ENCODE data around the gene DCAF17.
"Not testable (repeated sequence)": the region's sequence is repeated elsewhere in the genome, so short reads cannot be mapped to it uniquely, and the experiment has no call there.

DCAF17 gene

DNA sequence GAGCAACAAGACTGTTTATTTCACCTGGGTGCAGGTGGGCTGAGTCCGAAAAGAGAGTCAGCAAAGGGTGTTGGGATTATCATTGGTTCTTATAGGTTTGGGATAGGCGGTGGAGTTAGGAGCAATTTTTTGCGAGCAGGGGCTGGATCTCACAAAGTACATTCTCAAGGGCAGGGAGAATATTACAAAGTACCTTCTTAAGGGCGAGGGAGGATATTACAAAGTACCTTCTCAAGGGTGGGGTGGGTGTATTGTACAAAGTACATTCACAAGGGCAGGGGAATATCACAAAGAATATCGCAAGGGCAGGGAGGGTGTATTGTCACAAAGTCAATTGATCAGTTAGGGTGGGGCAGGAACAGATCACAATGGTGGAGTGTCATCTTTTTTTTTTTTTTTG, 63.6 kb downstream of the DCAF17 start:
- not testable (repeated sequence) for H3K27ac Mint-ChIP-seq, H3K4me3 Mint-ChIP-seq
- H3K36me3 Mint-ChIP-seq = peaks cover 10% of the 10 kb centered on the region

DNA sequence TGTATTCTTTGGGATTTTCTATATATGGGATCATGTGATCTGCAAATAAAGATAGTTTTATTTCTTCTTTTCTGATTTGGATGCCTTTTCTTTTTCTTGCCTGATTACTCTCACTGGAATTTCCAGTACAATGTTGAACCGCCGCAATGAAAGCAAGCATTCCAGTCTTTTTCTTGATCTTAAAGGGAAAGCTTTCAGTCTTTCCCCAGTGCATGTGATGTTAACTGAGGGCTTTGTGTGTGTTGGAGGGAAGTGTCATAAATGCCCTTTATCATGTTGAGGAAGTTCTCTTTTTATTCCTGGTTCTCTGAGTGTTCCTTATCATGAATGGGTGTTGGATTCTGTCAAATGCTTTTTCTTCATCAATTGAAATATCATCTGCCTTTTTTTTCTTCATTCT, 71.3 kb downstream of the DCAF17 start:
- H3K4me1 Mint-ChIP-seq (ENCODE audit: low read depth) = no peaks in the 10 kb centered on the region
- peaks cover 10% of the 10 kb centered on the region for H3K36me3 Mint-ChIP-seq
- peaks cover 4% of the 10 kb centered on the region for H3K9me3 Mint-ChIP-seq (ENCODE audit: low read depth)
- no peak overlapping the region for H3K27ac Mint-ChIP-seq
- no peak overlapping the region for H3K4me3 Mint-ChIP-seq
- H3K27me3 Mint-ChIP-seq = peaks cover 2% of the 10 kb centered on the region

More for the DNA sequence above, 63.6 kb downstream of the DCAF17 start:
- H3K27me3 Mint-ChIP-seq; H3K4me1 Mint-ChIP-seq (ENCODE audit: low read depth); H3K9me3 Mint-ChIP-seq (ENCODE audit: low read depth): not testable (repeated sequence)

DNA sequence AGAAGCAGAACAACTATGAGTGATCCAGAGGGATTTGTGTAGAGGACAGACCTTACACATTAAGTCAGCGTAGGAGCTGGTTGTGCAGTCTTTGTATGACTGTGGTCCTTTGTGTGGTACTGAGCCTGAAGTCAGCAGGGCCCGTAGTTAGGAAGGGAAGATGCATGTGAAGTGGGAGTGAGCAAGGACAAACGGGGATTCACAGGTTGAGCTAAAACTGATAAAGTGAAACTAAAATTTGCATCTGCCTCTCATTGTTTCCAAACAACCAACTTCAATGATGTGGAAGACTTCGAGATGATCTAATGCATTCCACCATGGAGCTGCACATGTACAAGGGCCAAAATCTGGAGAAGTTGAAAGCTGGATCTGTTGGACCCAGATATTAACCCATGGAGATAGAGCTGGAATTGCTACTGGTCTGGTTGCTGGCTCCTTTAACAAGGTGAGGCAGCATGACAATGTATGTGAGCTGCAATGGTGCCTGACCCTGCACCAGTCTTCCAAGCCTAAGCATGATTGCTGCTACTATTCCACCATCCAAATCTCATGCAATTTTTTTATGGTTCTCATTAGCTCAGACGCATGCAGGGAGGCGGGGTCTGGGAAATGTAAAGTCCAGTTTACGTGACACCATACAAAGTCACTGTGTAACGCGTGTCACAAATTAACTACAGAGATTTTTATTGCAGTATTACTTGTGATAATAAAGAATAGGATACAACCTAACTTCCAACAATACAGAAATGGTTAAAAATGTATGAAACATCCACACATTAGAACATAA, 76.1 kb downstream of the DCAF17 start:
- Mint-ChIP-seq H3K36me3 (peaks cover 8% of the 10 kb centered on the region), H3K27me3 (peaks cover 2% of the 10 kb centered on the region), H3K4me1 (ENCODE audit: low read depth) (no peaks in the 10 kb centered on the region), H3K4me3 (no peak overlapping the region), H3K27ac (no peak overlapping the region), H3K9me3 (ENCODE audit: low read depth) (no peaks in the 10 kb centered on the region)

DNA sequence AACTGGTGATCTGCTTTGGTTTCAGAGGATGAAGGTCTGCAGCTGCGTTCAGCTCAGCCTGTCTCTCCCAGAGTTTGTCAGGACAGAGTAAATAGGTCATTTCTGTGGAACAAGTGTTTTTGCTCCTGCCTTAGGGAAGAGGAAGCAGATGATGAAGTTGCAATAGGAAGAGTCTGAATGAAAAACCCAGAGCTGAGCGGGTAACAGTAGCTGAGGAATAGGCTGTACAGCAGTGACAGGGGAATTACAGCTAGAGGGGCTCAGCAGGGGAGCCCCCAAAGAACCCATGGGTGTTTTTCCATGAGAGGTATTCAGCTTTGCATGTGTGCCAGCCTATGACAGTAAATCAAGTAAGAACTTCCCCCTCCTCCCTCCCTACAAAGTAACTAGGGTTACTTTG, 78.0 kb downstream of the DCAF17 start:
- Mint-ChIP-seq H3K9me3 (ENCODE audit: low read depth) (no peaks in the 10 kb centered on the region), H3K4me1 (ENCODE audit: low read depth) (no peaks in the 10 kb centered on the region), H3K36me3 (peaks cover 4% of the 10 kb centered on the region), H3K27ac (no peak overlapping the region), H3K27me3 (peaks cover 2% of the 10 kb centered on the region), H3K4me3 (no peak overlapping the region)

DNA sequence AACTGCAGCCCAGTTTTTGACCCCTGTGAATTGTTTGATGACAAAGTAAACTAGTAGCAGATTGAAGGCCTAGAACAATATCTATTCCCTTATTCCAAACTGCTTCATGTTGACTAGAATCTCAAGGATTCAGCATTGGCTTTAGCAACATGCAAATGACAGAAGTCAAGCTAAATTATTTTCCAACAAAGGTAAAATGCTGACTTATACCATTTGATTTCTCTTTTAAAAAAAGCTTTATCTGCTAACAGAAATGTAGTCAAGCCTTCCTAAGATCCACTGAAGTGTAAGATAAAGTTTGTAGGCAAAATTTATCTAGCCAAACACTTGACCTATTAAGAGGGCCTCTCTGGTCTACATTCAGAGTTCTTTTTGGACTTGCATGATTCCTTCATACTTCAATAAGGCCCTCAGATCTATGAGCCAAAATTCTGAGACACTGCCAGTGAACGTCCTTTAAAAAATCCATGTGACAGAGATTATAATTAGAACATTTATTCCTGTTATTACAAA, 78.7 kb downstream of the DCAF17 start:
- Mint-ChIP-seq H3K9me3 (ENCODE audit: low read depth) (no peaks in the 10 kb centered on the region), H3K27me3 (no peaks in the 10 kb centered on the region), H3K4me3 (no peak overlapping the region), H3K27ac (no peak overlapping the region), H3K36me3 (peaks cover 4% of the 10 kb centered on the region), H3K4me1 (ENCODE audit: low read depth) (no peaks in the 10 kb centered on the region)

DNA sequence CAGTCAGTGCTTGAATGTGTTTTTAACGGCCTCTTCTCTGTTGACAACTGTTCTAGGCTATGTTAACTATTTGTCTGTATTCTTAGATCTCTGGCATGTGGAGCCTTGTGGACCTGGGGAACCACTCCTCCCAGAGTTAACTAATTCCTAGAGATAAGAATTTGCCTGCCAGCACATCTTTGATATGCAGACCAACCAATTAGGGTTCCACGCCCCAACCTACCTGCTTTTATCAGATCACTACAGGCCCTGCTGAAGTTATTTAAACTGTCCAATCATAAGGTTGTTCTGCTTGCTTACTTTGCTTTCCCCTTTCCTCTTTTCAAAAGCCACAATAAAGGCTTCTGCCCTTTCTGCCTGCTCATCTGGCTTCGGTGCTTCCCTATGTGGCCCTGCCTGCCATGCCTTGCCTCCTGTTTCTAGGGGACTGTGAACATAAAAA, 79.7 kb downstream of the DCAF17 start:
- no peak overlapping the region for H3K4me3 Mint-ChIP-seq
- no peaks in the 10 kb centered on the region for H3K4me1 Mint-ChIP-seq (ENCODE audit: low read depth)
- no peak overlapping the region for H3K27ac Mint-ChIP-seq
- H3K27me3 Mint-ChIP-seq = peaks cover 1% of the 10 kb centered on the region
- H3K36me3 Mint-ChIP-seq = peaks cover 4% of the 10 kb centered on the region
- no peaks in the 10 kb centered on the region for H3K9me3 Mint-ChIP-seq (ENCODE audit: low read depth)

DNA sequence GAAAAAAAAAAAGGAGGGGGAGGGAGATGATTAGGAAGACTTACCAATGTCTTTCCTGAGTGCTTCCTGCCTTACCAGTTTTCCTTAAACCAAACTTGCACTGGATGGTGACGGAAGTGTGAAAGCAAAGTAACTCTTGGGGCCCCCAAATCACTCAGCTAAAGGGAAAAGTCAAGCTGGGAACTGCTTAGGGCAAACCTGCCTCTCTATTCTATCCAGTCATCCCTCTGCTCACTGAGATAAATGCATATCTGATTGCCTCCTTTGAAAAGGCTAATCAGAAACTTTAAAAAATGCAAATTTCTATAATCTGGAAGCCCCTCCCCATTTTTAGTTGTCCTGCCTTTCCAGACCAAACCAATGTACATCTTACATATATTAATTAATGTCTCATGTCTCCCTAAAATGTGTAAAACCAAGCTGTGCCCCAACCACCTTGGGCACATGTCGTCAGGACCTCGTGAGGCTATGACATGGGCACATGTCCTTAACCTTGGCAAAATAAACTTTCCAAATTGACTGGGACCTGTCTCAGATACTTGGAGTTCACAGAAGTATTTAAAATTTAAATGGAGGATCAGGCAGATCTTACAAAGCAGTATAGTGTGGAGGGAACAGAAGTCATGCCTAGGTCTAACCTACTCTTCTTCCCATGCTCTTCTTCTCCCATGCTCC, 81.0 kb downstream of the DCAF17 start:
- no peaks in the 10 kb centered on the region for H3K9me3 Mint-ChIP-seq (ENCODE audit: low read depth)
- no peaks in the 10 kb centered on the region for H3K4me1 Mint-ChIP-seq (ENCODE audit: low read depth)
- no peak overlapping the region for H3K27ac Mint-ChIP-seq
- no peak overlapping the region for H3K4me3 Mint-ChIP-seq
- peaks cover 10% of the 10 kb centered on the region for H3K27me3 Mint-ChIP-seq
- H3K36me3 Mint-ChIP-seq = peaks cover 2% of the 10 kb centered on the region

DNA sequence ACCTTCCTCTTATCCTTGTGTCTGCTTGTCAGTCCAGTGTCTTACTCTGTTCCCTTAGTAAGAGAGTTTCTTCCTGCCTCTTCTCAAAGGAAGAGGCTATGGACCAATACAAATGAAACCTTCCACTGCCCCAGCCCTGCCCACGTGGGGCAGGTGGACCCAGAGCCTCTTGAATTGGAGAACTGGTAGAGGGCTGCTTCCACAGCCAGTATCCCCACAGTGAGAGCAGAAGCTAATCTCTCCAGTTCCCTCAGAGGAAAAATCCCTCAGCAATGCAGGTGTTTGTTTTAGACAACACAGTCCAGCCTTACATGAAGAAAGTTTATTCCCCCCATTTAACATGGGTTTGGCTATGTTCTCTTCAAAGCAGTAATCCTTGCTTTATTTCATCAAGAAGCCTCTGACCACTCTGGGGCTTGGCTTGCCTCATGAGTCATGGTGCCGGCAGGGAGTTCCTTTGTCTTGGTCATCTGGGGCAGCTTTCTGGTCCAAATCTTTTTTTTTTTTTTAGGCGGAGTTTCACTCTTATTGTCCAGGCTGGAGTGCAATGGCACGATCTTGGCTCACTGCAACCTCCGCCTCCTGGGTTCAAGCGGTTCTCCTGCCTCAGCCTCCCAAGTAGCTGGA, 81.8 kb downstream of the DCAF17 start:
- Mint-ChIP-seq H3K9me3 (ENCODE audit: low read depth) (no peaks in the 10 kb centered on the region), H3K36me3 (peaks cover 2% of the 10 kb centered on the region), H3K4me1 (ENCODE audit: low read depth) (no peaks in the 10 kb centered on the region), H3K27ac (no peak overlapping the region), H3K27me3 (peaks cover 11% of the 10 kb centered on the region), H3K4me3 (no peak overlapping the region)

DNA sequence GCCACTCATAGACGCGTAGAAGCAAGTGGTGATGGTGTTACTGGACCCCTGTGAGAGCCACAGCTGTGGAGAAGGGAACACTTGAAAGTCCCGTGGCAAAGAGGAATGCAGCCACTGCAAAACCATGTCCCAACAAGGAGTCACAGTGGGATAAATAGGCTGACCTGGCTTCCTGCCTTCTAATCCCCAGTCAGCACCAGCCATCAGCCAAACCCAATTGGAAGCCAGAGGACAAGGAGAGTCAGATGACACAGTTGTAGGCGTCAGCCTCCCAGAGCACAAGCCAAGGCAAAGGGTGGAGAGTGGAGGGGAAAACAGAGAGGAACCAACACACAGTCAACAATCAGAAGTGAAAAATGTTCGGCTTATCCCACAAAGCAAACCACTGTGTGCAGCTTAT, 82.8 kb downstream of the DCAF17 start:
- Mint-ChIP-seq H3K4me1 (ENCODE audit: low read depth) (peaks cover 4% of the 10 kb centered on the region), H3K27me3 (peaks cover 16% of the 10 kb centered on the region), H3K36me3 (no peaks in the 10 kb centered on the region), H3K9me3 (ENCODE audit: low read depth) (no peaks in the 10 kb centered on the region), H3K27ac (no peak overlapping the region), H3K4me3 (no peak overlapping the region)

DNA sequence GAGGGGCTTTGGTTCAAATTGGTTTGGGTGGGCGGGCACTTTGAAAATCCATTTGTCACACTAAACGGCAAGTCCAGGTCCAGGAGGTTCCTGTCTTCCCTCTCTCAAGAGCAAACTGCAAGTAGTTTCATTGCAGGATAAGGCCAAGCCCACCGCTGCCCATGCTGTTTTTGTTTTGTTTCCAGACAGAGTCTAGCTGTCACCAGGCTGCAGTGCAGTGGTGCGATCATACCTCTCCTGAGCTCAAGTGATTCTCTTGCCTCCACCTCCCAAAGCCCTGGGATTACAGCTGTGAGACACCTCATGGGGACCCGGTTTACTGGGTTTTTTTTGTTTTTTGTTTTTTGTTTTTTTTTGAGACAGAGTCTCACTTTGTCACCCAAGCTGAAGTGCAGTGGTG, 86.4 kb downstream of the DCAF17 start:
- Mint-ChIP-seq H3K27ac (no peak overlapping the region), H3K27me3 (peaks cover 28% of the 10 kb centered on the region), H3K9me3 (ENCODE audit: low read depth) (no peaks in the 10 kb centered on the region), H3K4me3 (no peak overlapping the region), H3K4me1 (ENCODE audit: low read depth) (peaks cover 12% of the 10 kb centered on the region), H3K36me3 (no peaks in the 10 kb centered on the region)

DNA sequence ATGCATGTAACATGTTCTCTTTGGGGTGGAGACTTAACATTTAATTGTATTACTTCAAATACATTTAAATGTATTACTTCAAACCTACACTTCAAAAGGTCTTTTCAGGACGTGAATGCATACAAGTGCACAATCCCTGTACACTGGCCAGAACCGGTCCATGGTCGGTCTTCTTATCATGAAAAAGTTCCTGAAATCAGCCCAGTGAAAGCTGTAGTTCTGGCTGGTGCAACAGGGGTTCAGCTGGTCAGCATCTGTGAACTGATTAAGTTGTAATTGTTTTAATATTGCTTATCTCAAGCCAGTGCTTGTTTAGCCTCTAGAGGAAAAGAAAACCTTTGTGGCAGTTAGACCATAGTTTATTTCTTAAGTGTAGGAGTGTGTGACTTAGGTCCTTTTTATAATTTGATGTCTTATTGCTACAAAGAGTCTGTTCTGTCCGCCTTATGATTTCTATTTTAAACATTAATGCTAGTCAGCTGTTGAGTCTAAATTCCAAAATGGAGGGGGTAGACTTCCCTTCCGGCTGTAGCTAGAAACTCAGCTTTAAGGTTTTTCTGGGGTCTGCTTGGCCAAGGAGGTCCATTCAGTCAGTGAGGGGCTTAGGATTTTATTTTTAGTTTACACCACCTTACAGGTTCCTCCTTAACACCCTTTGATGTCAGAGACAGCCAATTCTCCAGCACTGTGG, 87.5 kb downstream of the DCAF17 start:
- no peaks in the 10 kb centered on the region for H3K36me3 Mint-ChIP-seq
- H3K4me1 Mint-ChIP-seq (ENCODE audit: low read depth) = peaks cover 12% of the 10 kb centered on the region
- peaks cover 28% of the 10 kb centered on the region for H3K27me3 Mint-ChIP-seq
- H3K27ac Mint-ChIP-seq = no peak overlapping the region
- H3K9me3 Mint-ChIP-seq (ENCODE audit: low read depth) = no peaks in the 10 kb centered on the region
- peak overlapping the region; percentile 84 for H3K4me3 Mint-ChIP-seq

DNA sequence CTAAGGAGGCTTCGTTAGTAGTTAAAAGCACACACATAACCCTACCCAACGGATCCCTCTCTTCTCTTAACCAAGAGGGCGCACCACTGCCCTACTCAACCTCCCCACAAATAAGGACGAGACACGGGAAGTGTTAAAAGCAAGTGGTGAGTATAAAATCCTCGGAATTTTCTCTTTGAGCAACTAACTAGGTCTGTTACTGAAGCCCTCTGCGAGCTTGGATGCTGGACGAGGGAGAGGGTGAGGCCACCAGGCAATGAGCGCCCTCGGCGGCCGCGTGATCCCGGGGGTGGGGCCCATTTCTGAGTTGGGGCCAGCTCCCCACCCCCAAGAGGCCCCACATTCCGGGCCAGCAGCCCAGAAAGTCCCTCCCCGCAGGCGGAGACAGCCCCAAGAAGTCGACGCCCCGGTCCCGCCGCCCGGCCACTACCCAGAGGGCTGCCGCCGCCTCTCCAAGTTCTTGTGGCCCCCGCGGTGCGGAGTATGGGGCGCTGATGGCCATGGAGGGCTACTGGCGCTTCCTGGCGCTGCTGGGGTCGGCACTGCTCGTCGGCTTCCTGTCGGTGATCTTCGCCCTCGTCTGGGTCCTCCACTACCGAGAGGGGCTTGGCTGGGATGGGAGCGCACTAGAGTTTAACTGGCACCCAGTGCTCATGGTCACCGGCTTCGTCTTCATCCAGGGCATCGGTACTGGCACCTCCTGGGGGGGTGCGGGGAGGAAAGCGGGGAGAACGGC, 88.2 kb downstream of the DCAF17 start, which contains the start of gene CYBRD1:
Gene CYBRD1 (plus strand): TSS at position 423 of the 736 bp plus-strand sequence. CDS start 72 bp downstream, at position 495.
- Mint-ChIP-seq H3K4me1 (ENCODE audit: low read depth) (peaks cover 12% of the 10 kb centered on the region), H3K4me3 (peak within 1 kb of the TSS; percentile 85), H3K27me3 (peaks cover 28% of the 10 kb centered on the region), H3K36me3 (no peaks in the 10 kb centered on the region), H3K27ac (no peak within 1 kb of the TSS), H3K9me3 (ENCODE audit: low read depth) (no peaks in the 10 kb centered on the region)

DNA sequence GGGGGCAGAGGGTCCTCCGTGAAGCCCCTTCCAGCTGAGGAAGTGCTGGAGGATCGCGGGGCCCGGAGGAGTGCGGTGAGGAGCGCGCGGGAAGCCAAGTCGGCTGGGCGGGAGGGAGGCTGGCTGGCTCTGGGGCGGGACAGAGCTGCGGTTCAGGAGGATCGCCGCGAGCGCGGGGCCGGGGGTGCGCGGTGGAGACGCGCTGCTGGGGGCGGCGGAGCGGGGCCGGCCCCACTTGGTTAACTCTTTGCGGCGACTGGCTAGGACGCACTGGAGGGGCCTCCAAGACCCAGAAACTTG, 88.7 kb downstream of the DCAF17 start:
- Mint-ChIP-seq H3K27ac (no peak overlapping the region), H3K4me1 (ENCODE audit: low read depth) (peaks cover 12% of the 10 kb centered on the region), H3K4me3 (peak overlapping the region; percentile 85), H3K36me3 (no peaks in the 10 kb centered on the region), H3K27me3 (peaks cover 28% of the 10 kb centered on the region), H3K9me3 (ENCODE audit: low read depth) (no peaks in the 10 kb centered on the region)
